Mesenchymal stem cell (in vitro differentiated cells and primary cell): ENCODE measurements around the gene C11orf91.
A peak's percentile ranks its signal among the peaks of the same experiment; 100 is the strongest.

Experiments
- DNase-seq: peaks from one replicate; pipeline ENCODE4 v3.0.0-alpha.2; 2013
- H2AFZ ChIP-seq: one replicate; pipeline ENCODE4 v1.6.1; 2013; ENCODE audit warnings: low read depth, mild to moderate bottlenecking, control low read depth, inconsistent platforms, low read length, moderate library complexity
- H2AK5ac ChIP-seq: 2 replicates; pipeline ENCODE4 v1.6.1; 2013; ENCODE audit warnings: low read length, moderate library complexity, mild to moderate bottlenecking, inconsistent platforms; ENCODE audit not compliant: severe bottlenecking
- H2BK120ac ChIP-seq: one replicate; pipeline ENCODE4 v1.6.1; 2013; ENCODE audit warnings: low read depth, mild to moderate bottlenecking, inconsistent platforms, low read length, moderate library complexity
- H2BK12ac ChIP-seq, 2 experiments: one replicate each; pipeline ENCODE4 v1.6.1; 2013; ENCODE audit warnings: inconsistent platforms in 2 of 2, low read length in 2 of 2, mild to moderate bottlenecking in 2 of 2, moderate library complexity in 2 of 2, control low read depth in 1 of 2
- H2BK15ac ChIP-seq: one replicate; pipeline ENCODE4 v1.6.1; 2013; ENCODE audit warnings: mild to moderate bottlenecking, low read depth, inconsistent platforms; ENCODE audit not compliant: poor library complexity, severe bottlenecking
- H2BK5ac ChIP-seq: 2 replicates; pipeline ENCODE4 v1.6.1; 2013; ENCODE audit warnings: low read depth, mild to moderate bottlenecking, low read length, control low read depth, inconsistent platforms; ENCODE audit not compliant: poor library complexity, severe bottlenecking
- H3K14ac ChIP-seq, 2 experiments: one replicate each; pipeline ENCODE4 v1.6.1; 2013; ENCODE audit warnings: inconsistent platforms in 2 of 2, low read length in 2 of 2, control low read depth in 1 of 2, mild to moderate bottlenecking in 1 of 2, moderate library complexity in 1 of 2
- H3K18ac ChIP-seq, 2 experiments: one replicate each; pipeline ENCODE4 v1.6.1; 2013; ENCODE audit warnings: inconsistent platforms in 2 of 2, low read length in 2 of 2, control low read depth in 1 of 2, low read depth in 1 of 2, mild to moderate bottlenecking in 1 of 2
- H3K23ac ChIP-seq, 2 experiments: one replicate each; pipeline ENCODE4 v1.6.1; 2013; ENCODE audit warnings: inconsistent platforms in 2 of 2, low read length in 2 of 2, mild to moderate bottlenecking in 2 of 2, moderate library complexity in 2 of 2, control low read depth in 1 of 2
- H3K27ac ChIP-seq: 2 replicates; pipeline ENCODE4 v1.5.1; 2013; ENCODE audit warnings: mild to moderate bottlenecking, moderate library complexity, low read length, control low read depth, inconsistent platforms; ENCODE audit not compliant: poor library complexity, severe bottlenecking
- H3K27me3 ChIP-seq, 2 experiments: 2 replicates each; pipeline versions ENCODE4 v1.6.1 to v1.7.0; 2013; ENCODE audit warnings: low read length in 2 of 2, mild to moderate bottlenecking in 2 of 2, moderate library complexity in 2 of 2, control low read depth in 1 of 2, inconsistent platforms in 1 of 2; ENCODE audit not compliant: control insufficient read depth in 1 of 2, insufficient read depth in 1 of 2
- H3K36me3 ChIP-seq, 2 experiments: 2 replicates each; pipeline versions ENCODE4 v1.6.1 to v1.7.0; 2013; ENCODE audit warnings: low read length in 2 of 2, control low read depth in 1 of 2, inconsistent platforms in 1 of 2, low read depth in 1 of 2, mild to moderate bottlenecking in 1 of 2; ENCODE audit not compliant: insufficient read depth in 2 of 2, control insufficient read depth in 1 of 2
- H3K4ac ChIP-seq, 2 experiments: one replicate each; pipeline ENCODE4 v1.6.1; 2013; ENCODE audit warnings: inconsistent platforms in 2 of 2, low read length in 2 of 2, mild to moderate bottlenecking in 2 of 2, moderate library complexity in 2 of 2, control low read depth in 1 of 2, low read depth in 1 of 2
- H3K4me1 ChIP-seq: 2 replicates; pipeline ENCODE4 v1.6.1; 2013; ENCODE audit warnings: low read depth, low read length, control low read depth; ENCODE audit not compliant: control insufficient read depth, insufficient read depth
- H3K4me2 ChIP-seq: 2 replicates; pipeline ENCODE4 v1.6.1; 2013; ENCODE audit warnings: low read length, mild to moderate bottlenecking, inconsistent platforms; ENCODE audit not compliant: poor library complexity, severe bottlenecking
- H3K4me3 ChIP-seq, 2 experiments: 2 replicates each; pipeline versions ENCODE4 v1.5.1 to v1.7.0; 2013; ENCODE audit warnings: low read length in 2 of 2, mild to moderate bottlenecking in 2 of 2, control low read depth in 1 of 2, low read depth in 1 of 2; ENCODE audit not compliant: insufficient read depth in 1 of 2
- H3K79me1 ChIP-seq: replicated peaks from 2 replicates; pipeline ENCODE4 v1.6.1; 2013; ENCODE audit warnings: mild to moderate bottlenecking, control low read depth, low read length, inconsistent platforms; ENCODE audit not compliant: poor library complexity, severe bottlenecking
- H3K9ac ChIP-seq: 2 replicates; pipeline ENCODE4 v1.7.0; 2013; ENCODE audit warnings: mild to moderate bottlenecking, low read length, moderate library complexity
- H3K9me3 ChIP-seq: 2 replicates; pipeline ENCODE4 v1.7.0; 2013; ENCODE audit warnings: mild to moderate bottlenecking, low read length; ENCODE audit not compliant: control insufficient read depth
- H4K8ac ChIP-seq: one replicate; pipeline ENCODE4 v1.6.1; 2013; ENCODE audit warnings: inconsistent platforms, mild to moderate bottlenecking, low read length, moderate library complexity
- H4K91ac ChIP-seq: one replicate; pipeline ENCODE4 v1.6.1; 2013; ENCODE audit warnings: mild to moderate bottlenecking, low read length, inconsistent platforms
- WGBS: methylation state at CpG from one replicate; pipeline ENCODE4 v1.1.7; 2013; ENCODE audit warnings: mixed read lengths; 5-methylcytosine and 5-hydroxymethylcytosine counted together

C11orf91 gene

DNA sequence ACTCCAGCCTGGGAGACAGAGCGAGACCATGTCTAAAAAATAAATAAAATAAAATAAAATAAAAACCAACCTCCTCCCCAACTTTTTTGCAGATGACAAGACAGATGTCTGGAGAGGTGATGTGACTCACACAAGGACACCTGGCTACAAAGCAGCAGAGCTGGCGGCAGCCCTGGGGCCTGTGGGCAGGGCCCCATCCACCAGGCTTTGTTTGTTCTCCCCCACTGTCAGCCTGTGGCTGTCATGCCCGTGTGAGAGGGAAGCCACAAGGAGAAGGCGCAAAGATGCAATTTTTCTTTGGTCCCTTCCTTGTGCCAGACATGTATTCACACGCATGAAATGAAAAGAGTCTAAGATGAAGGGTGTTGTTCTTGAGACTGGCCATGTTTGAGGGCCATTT is 19.0 kb upstream of the C11orf91 start:
- H2AFZ ChIP-seq = no peak overlapping the region
- H2BK5ac ChIP-seq = no peak overlapping the region
- no peak overlapping the region for H3K27ac ChIP-seq
- no peak overlapping the region for H2BK15ac ChIP-seq
- DNase-seq = no peak
- no peak overlapping the region for H3K9ac ChIP-seq
- H3K4me3 ChIP-seq = no peak overlapping the region
- H3K4me2 ChIP-seq = no peak overlapping the region
- WGBS = 90% methylated on average over 4 of the region's 5 CpGs
- H2BK12ac ChIP-seq = no peak overlapping the region
- no peak overlapping the region for H3K18ac ChIP-seq
- H3K36me3 ChIP-seq = peaks cover 26 to 82% of the 10 kb centered on the region in 2 experiments
- no peak overlapping the region for H3K4ac ChIP-seq
- no peaks in the 10 kb centered on the region for H3K9me3 ChIP-seq
- peaks cover 25% of the 10 kb centered on the region for H3K4me1 ChIP-seq
- H3K79me1 ChIP-seq = peaks cover 12% of the 10 kb centered on the region
- no peak overlapping the region for H3K23ac ChIP-seq
- no peaks in the 10 kb centered on the region for H3K27me3 ChIP-seq
- no peak overlapping the region for H3K14ac ChIP-seq
- H2AK5ac ChIP-seq = no peak overlapping the region
- H2BK120ac ChIP-seq = no peak overlapping the region
- H4K91ac ChIP-seq = no peak overlapping the region
- no peak overlapping the region for H4K8ac ChIP-seq

DNA sequence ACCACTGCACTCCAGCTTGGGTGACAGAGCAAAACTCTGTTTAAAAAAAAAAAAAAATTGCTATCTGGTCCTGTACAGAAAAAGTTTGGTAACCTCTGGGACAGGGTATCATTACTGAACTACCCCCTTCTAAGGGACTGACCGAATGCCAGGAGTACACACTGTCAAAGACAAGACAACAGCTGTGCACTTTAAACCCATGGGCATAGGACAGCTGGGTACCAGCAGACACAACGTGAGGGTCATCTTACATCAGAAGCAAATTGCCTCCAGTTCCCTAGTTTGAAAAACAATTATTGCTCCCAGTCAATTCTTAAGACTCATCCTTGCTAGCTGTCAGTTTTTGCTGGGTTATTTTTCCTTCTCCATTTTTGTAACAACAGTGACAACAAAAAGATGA is 17.8 kb upstream of the C11orf91 start:
- Histone ChIP-seq H2BK12ac (no peak overlapping the region), H2BK15ac (no peak overlapping the region), H3K4me3 (no peak overlapping the region), H3K4ac (no peak overlapping the region), H3K14ac (no peak overlapping the region), H2AK5ac (no peak overlapping the region), H4K91ac (no peak overlapping the region), H3K27ac (no peak overlapping the region), H2BK5ac (no peak overlapping the region), H3K18ac (no peak overlapping the region), H3K23ac (no peak overlapping the region), H2AFZ (no peak overlapping the region), H3K9me3 (no peaks in the 10 kb centered on the region), H2BK120ac (no peak overlapping the region), H3K4me2 (no peak overlapping the region), H3K79me1 (peaks cover 12% of the 10 kb centered on the region), H4K8ac (no peak overlapping the region), H3K9ac (peak overlapping the region; percentile 33), H3K4me1 (peaks cover 16% of the 10 kb centered on the region), H3K36me3 (peaks cover 26 to 90% of the 10 kb centered on the region in 2 experiments), H3K27me3 (no peaks in the 10 kb centered on the region)
- 86% methylated on average over 2 of the region's 2 CpGs for WGBS
- no peak for DNase-seq

DNA sequence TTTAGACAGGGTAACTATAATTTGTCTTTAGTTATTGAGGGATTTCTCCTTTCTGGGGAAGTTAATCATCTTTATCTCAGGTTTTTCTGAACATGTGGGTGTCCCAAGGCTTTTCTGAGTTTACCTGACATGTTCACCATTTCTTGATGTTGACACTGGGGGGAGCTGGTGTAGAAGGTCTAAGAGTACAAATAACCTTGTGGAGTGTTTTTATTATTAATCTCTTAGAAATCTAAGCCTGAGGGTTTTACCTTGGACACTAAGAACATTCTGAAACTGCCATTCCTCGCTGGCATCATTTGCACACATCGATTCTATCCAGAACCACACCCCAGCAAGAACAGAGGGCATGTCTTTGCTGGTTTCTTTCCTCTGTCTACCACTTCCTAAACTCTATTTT is 15.6 kb upstream of the C11orf91 start:
- H2BK12ac ChIP-seq = no peak overlapping the region
- H3K14ac ChIP-seq = no peak overlapping the region
- no peak overlapping the region for H3K4ac ChIP-seq
- H3K9ac ChIP-seq = peak overlapping the region; percentile 11
- H3K79me1 ChIP-seq = peaks cover 14% of the 10 kb centered on the region
- H2BK15ac ChIP-seq = no peak overlapping the region
- H2BK5ac ChIP-seq = no peak overlapping the region
- H3K27me3 ChIP-seq = no peaks in the 10 kb centered on the region
- peaks cover 4% of the 10 kb centered on the region for H3K4me1 ChIP-seq
- no peak overlapping the region for H3K27ac ChIP-seq
- H4K91ac ChIP-seq = no peak overlapping the region
- no peak overlapping the region for H3K4me2 ChIP-seq
- H4K8ac ChIP-seq = no peak overlapping the region
- no peak overlapping the region for H3K23ac ChIP-seq
- no peak overlapping the region for H2AK5ac ChIP-seq
- H3K4me3 ChIP-seq = no peak overlapping the region
- no peak overlapping the region for H3K18ac ChIP-seq
- no peak overlapping the region for H2AFZ ChIP-seq
- peaks cover 17 to 98% of the 10 kb centered on the region in 2 experiments for H3K36me3 ChIP-seq
- 86% methylated on average over 1 of the region's 2 CpGs for WGBS
- DNase-seq = no peak
- no peak overlapping the region for H2BK120ac ChIP-seq
- H3K9me3 ChIP-seq = no peaks in the 10 kb centered on the region

DNA sequence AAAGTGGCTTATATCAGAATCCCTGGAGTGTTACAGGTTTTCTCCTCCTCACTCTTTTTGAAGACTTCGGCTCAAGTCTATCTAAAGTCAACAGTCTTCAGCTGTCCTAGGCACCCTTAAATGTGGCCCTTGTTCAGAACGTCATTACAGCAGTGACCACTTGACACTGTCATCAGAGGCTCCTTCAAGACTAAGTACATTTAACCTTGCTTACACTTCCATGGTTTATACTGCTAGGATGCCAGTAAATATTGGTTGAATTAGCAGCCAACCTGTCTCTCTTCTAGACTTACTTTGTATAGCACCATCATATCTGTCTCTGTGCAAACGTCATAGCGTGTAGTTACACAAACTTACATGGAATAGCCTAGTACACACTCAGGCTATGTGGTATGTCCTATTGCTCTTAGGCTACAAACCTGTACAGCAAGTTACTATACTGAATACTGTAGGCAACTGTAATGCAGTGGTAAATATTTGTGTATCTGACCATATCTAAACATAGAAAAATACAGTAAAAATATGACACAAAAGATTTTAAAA is 13.3 kb upstream of the C11orf91 start:
- H2AFZ ChIP-seq = no peak overlapping the region
- H3K79me1 ChIP-seq = peaks cover 16% of the 10 kb centered on the region
- H3K4me1 ChIP-seq = no peaks in the 10 kb centered on the region
- peaks cover 14 to 98% of the 10 kb centered on the region in 2 experiments for H3K36me3 ChIP-seq
- H3K18ac ChIP-seq = no peak overlapping the region
- no peak overlapping the region for H2BK12ac ChIP-seq
- no peak overlapping the region for H2BK15ac ChIP-seq
- H2BK120ac ChIP-seq = no peak overlapping the region
- no peaks in the 10 kb centered on the region for H3K27me3 ChIP-seq
- H4K91ac ChIP-seq = no peak overlapping the region
- no peak overlapping the region for H3K23ac ChIP-seq
- no peaks in the 10 kb centered on the region for H3K9me3 ChIP-seq
- WGBS = 90% methylated on average over 4 of the region's 4 CpGs
- no peak overlapping the region for H4K8ac ChIP-seq
- H2BK5ac ChIP-seq = no peak overlapping the region
- no peak overlapping the region for H3K4me3 ChIP-seq
- no peak overlapping the region for H3K4ac ChIP-seq
- H2AK5ac ChIP-seq = no peak overlapping the region
- no peak overlapping the region for H3K4me2 ChIP-seq
- H3K14ac ChIP-seq = no peak overlapping the region
- H3K9ac ChIP-seq = no peak overlapping the region
- H3K27ac ChIP-seq = no peak overlapping the region
- DNase-seq = no peak
